Measurements from ENCODE around the gene CHCHD3. TPM values are rescaled to one million over a fixed set of nuclear protein-coding genes. Genes with fewer than 3 reads are reported as not detected.

CHCHD3 gene
- total RNA-seq, 1 experiment from 2014 or later, result 100 TPM

DNA sequence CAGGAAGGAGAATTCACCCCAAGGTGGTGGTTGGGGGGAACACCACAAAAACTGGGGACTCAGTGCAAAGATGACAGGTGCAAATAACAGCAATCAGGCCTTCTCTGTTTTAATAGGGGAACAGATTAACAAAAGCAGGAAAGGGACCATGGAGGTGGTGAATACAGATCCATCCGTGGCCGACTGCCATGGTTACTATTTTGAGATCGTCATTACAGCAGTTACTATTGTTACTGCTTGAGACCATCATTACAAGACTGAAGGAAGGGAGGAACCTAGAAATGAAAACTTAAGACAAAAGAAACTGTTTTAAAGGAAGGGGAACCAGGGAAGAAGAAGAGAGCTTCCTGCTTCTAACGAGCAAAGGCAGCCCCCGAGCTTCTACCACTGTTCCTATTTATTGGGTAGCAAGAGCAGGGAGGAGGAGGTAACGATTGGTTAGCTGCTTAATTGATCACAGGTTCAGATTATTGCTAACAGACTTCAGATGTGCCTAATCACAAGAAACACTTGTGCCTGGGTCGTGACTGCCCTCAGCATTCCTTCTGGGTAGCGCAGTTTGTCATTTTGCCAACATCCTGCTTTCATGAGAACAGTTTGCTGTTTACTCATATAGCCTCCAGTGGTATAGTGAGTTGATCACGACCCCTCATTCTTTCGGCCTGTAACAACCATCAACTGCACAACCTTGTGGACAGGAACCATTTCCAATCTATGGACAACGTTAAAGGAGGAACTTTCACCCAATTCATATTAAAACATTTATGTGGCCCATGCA lies 216.3 kb downstream of the CHCHD3 start:
- Histone ChIP-seq H3K4me3 (no peak overlapping the region), H3K9me3 (ENCODE audit: insufficient read depth, low read depth) (no peaks in the 10 kb centered on the region), H3K27ac (no peak overlapping the region), H2AFZ (no peak overlapping the region), H3K27me3 (ENCODE audit: insufficient read depth, low read depth) (no peaks in the 10 kb centered on the region), H3K9me2 (ENCODE audit: insufficient read depth) (no peaks in the 10 kb centered on the region), H3K36me3 (ENCODE audit: low read depth) (no peaks in the 10 kb centered on the region), H3F3A (ENCODE audit: insufficient read depth, low read depth) (no peaks in the 10 kb centered on the region), H4K20me1 (ENCODE audit: insufficient read depth) (peaks cover 11% of the 10 kb centered on the region; the same call in 1 of the 2 replicates), H3K4me2 (no peak overlapping the region), H3K4me1 (replicated peaks; ENCODE audit: insufficient read depth) (no peaks in the 10 kb centered on the region), H3K79me2 (ENCODE audit: low read depth) (no peaks in the 10 kb centered on the region)
- no peak for DNase-seq
- TF ChIP-seq, protein P1, sequence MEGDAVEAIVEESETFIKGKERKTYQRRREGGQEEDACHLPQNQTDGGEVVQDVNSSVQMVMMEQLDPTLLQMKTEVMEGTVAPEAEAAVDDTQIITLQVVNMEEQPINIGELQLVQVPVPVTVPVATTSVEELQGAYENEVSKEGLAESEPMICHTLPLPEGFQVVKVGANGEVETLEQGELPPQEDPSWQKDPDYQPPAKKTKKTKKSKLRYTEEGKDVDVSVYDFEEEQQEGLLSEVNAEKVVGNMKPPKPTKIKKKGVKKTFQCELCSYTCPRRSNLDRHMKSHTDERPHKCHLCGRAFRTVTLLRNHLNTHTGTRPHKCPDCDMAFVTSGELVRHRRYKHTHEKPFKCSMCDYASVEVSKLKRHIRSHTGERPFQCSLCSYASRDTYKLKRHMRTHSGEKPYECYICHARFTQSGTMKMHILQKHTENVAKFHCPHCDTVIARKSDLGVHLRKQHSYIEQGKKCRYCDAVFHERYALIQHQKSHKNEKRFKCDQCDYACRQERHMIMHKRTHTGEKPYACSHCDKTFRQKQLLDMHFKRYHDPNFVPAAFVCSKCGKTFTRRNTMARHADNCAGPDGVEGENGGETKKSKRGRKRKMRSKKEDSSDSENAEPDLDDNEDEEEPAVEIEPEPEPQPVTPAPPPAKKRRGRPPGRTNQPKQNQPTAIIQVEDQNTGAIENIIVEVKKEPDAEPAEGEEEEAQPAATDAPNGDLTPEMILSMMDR (conservative IDR thresholded peaks at IDR 0.05), result no peak
- no peak for TF ChIP-seq EZH2 (IDR thresholded peaks at IDR 0.05; ENCODE audit: low read depth)
- ChIA-PET CTCF (no interaction called here), POLR2A (ENCODE audit: unreplicated experiment) (no interaction called here)
- intact Hi-C loops (cut with micrococcal nuclease; ENCODE audit: unreplicated experiment), result no loop called here
- BruUV-seq (replicated peaks), result no TSS peak

DNA sequence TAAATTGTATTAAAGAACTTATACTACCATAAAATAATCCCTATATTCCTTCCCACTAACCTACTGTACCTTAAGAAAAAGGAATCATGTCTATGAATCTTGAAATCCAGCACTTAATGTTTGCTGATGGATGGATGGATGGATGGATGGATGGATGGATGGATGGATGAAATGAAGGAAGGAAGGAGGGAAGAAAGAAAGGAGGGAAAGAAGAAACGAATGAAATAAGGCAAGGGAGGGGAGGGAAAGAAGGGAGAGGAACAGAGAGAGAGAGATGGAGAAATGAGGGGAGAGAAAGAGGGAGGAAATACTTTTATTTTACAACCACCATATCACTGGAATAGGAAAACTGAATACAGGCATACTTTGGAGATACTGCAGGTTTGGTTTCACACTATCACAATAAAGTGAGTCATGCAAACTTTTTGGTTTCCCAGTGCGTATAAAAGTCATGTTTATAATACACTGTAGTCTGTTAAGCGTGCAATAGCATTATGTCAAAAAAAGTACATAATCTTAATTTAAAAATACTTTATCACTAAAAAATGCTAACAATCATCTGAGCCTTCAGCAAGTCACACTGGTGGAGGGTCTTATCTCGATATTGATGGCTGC lies 219.8 kb downstream of the CHCHD3 start:
- no peaks in the 10 kb centered on the region for H4K20me1 ChIP-seq (ENCODE audit: insufficient read depth)
- no peaks in the 10 kb centered on the region for H3K9me2 ChIP-seq (ENCODE audit: insufficient read depth)
- no peak overlapping the region for H3K4me2 ChIP-seq
- DNase-seq, result no peak
- no peaks in the 10 kb centered on the region for H3K9me3 ChIP-seq (ENCODE audit: insufficient read depth, low read depth)
- H3K4me3 ChIP-seq, result no peak overlapping the region
- no peaks in the 10 kb centered on the region for H3F3A ChIP-seq (ENCODE audit: insufficient read depth, low read depth)
- H3K27ac ChIP-seq, result no peak overlapping the region
- POLR2A ChIA-PET (ENCODE audit: unreplicated experiment), result no interaction called here
- H3K79me2 ChIP-seq (ENCODE audit: low read depth), result no peaks in the 10 kb centered on the region
- intact Hi-C loops (cut with micrococcal nuclease; ENCODE audit: unreplicated experiment), result no loop called here
- H3K27me3 ChIP-seq (ENCODE audit: insufficient read depth, low read depth), result no peaks in the 10 kb centered on the region
- H3K36me3 ChIP-seq (ENCODE audit: low read depth), result no peaks in the 10 kb centered on the region
- CTCF ChIA-PET, result no interaction called here
- no peaks in the 10 kb centered on the region for H3K4me1 ChIP-seq (replicated peaks; ENCODE audit: insufficient read depth)
- no peak overlapping the region for H2AFZ ChIP-seq
- no peak for TF ChIP-seq EZH2 (IDR thresholded peaks at IDR 0.05; ENCODE audit: low read depth)
- TF ChIP-seq, protein P1 (conservative IDR thresholded peaks at IDR 0.05), result no peak
- BruUV-seq (replicated peaks), result no TSS peak

DNA sequence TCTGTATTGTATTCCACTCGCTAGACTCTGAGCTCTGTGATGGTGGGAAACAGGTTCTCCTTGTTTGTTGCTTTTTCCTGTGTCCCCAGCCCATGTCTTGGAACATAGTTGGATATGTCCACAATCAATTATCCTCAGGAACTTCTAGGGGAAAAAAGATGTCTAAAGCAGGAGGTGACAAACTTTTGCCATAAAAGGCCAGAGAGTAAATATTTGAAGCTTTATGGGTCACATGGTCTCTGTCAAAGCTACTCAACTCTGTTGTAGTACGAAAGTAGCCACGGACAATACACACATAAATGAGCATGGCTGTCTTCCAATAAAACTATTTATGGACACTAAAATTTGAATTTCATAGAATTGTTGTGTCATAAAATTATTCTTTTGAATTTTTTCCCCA lies 220.5 kb downstream of the CHCHD3 start:
- BruUV-seq (replicated peaks), result no TSS peak
- CTCF ChIA-PET, result no interaction called here
- TF ChIP-seq, protein P1 (conservative IDR thresholded peaks at IDR 0.05), result no peak
- no peak for TF ChIP-seq EZH2 (IDR thresholded peaks at IDR 0.05; ENCODE audit: low read depth)
- H3K36me3 ChIP-seq (ENCODE audit: low read depth), result no peaks in the 10 kb centered on the region
- no peaks in the 10 kb centered on the region for H3K27me3 ChIP-seq (ENCODE audit: insufficient read depth, low read depth)
- no peaks in the 10 kb centered on the region for H3K4me1 ChIP-seq (replicated peaks; ENCODE audit: insufficient read depth)
- no peak overlapping the region for H3K4me2 ChIP-seq
- H4K20me1 ChIP-seq (ENCODE audit: insufficient read depth), result no peaks in the 10 kb centered on the region
- H3K9me3 ChIP-seq (ENCODE audit: insufficient read depth, low read depth), result no peaks in the 10 kb centered on the region
- H3K27ac ChIP-seq, result no peak overlapping the region
- intact Hi-C loops (cut with micrococcal nuclease; ENCODE audit: unreplicated experiment), result no loop called here
- no peak for DNase-seq
- H3K79me2 ChIP-seq (ENCODE audit: low read depth), result no peaks in the 10 kb centered on the region
- H3K4me3 ChIP-seq, result no peak overlapping the region
- POLR2A ChIA-PET (ENCODE audit: unreplicated experiment), result no interaction called here
- H3K9me2 ChIP-seq (ENCODE audit: insufficient read depth), result no peaks in the 10 kb centered on the region
- H2AFZ ChIP-seq, result no peak overlapping the region
- no peaks in the 10 kb centered on the region for H3F3A ChIP-seq (ENCODE audit: insufficient read depth, low read depth)

Data from PC-9 (cell line).